Ovary (tissue), 3 donors: ENCODE measurements around the gene TVP23B.
"Not testable (repeated sequence)": the region's sequence is repeated elsewhere in the genome, so short reads cannot be mapped to it uniquely, and the experiment has no call there.

Experiments
- CTCF ChIP-seq, 3 donors: fragments of 450-650 bp in 2 of 3; fragments of 200-600 bp in 1 of 3; IDR thresholded peaks; one replicate each; pipeline versions ENCODE4 v1.5.1 to v1.8.0; 2016 to 2022; ENCODE audit warnings: antibody characterized with exemption in 3 of 3, mild to moderate bottlenecking in 1 of 3
- EP300 ChIP-seq: sonication (generic); formaldehyde crosslinking; IDR thresholded peaks from one replicate; pipeline ENCODE4 v1.6.1; 2017; ENCODE audit warnings: antibody characterized with exemption
- POLR2A ChIP-seq: fragments of 450-650 bp; IDR thresholded peaks from one replicate; pipeline ENCODE4 v1.6.1; 2017; ENCODE audit warnings: antibody characterized with exemption, mild to moderate bottlenecking, moderate library complexity
- donor health status: DM: no; HTN: no; CAD: no.

- not testable (repeated sequence) for TF ChIP-seq CTCF (IDR thresholded peaks at IDR 0.05); POLR2A; EP300
Observed at GRCh38 chr17:18786890-18787289, 5.9 kb downstream of the TVP23B start.
